Fibroblast of the conjunctiva (primary cell): Measurements from ENCODE around the gene TP53TG3D.
"Not testable (repeated sequence)": the region's sequence is repeated elsewhere in the genome, so short reads cannot be mapped to it uniquely, and the experiment has no call there.

Experiments
- DNase-seq: peaks from one replicate; pipeline ENCODE4 v3.0.0-alpha.2; 2010; ENCODE audit warnings: low read depth

Gene TP53TG3D

GRCh38 chr16:32252986-32253385 is at the start of gene TP53TG3D:
Gene TP53TG3D (plus strand): TSS chr16:32253286. CDS start chr16:32253354, 68 bp downstream.
- DNase-seq, result not testable (repeated sequence)

GRCh38 chr16:32253507-32253906 is 421 bp downstream of the TP53TG3D start:
- not testable (repeated sequence) for DNase-seq

- DNase-seq, result not testable (repeated sequence)
Observed at GRCh38 chr16:32261526-32261925, 8.4 kb downstream of the TP53TG3D start.

GRCh38 chr16:32263552-32263951 is 10.5 kb downstream of the TP53TG3D start:
- not testable (repeated sequence) for DNase-seq

- not testable (repeated sequence) for DNase-seq
Observed at GRCh38 chr16:32281910-32282309, 28.8 kb downstream of the TP53TG3D start.

- not testable (repeated sequence) for DNase-seq
Observed at GRCh38 chr16:32283024-32283423, 29.9 kb downstream of the TP53TG3D start.

GRCh38 chr16:32283917-32284495 is 30.9 kb downstream of the TP53TG3D start:
- DNase-seq, result not testable (repeated sequence)

- DNase-seq, result not testable (repeated sequence)
Observed at GRCh38 chr16:32284800-32285796, 32.0 kb downstream of the TP53TG3D start.

GRCh38 chr16:32286193-32286592 is 33.1 kb downstream of the TP53TG3D start:
- not testable (repeated sequence) for DNase-seq

GRCh38 chr16:32287743-32288142 is 34.7 kb downstream of the TP53TG3D start:
- not testable (repeated sequence) for DNase-seq

GRCh38 chr16:32289197-32289596 is 36.1 kb downstream of the TP53TG3D start:
- DNase-seq, result not testable (repeated sequence)

GRCh38 chr16:32302776-32303175 is 49.7 kb downstream of the TP53TG3D start:
- not testable (repeated sequence) for DNase-seq
